SHP77 (cell line): ENCODE data around the gene CXCL17.
"Not testable (repeated sequence)": the region's sequence is repeated elsewhere in the genome, so short reads cannot be mapped to it uniquely, and the experiment has no call there.

Experiments used
- DNase-seq, 2 experiments: peaks; one replicate each; lab custom pipeline; 2025; lab: John Stamatoyannopoulos, UW

CXCL17 gene

GRCh38 chr19:42442833-42443232, at the start of gene CXCL17:
Gene CXCL17 (minus strand): TSS chr19:42442946. CDS start chr19:42442832, 114 bp downstream.
- no peak for DNase-seq

- DNase-seq, result no peak
Measured at GRCh38 chr19:42488783-42489521, 46.2 kb upstream of the CXCL17 start.

- DNase-seq, result no peak
Measured at GRCh38 chr19:42487798-42488178, 45.0 kb upstream of the CXCL17 start.

- no peak for DNase-seq
Measured at GRCh38 chr19:42487032-42487797, 44.5 kb upstream of the CXCL17 start.

DNA sequence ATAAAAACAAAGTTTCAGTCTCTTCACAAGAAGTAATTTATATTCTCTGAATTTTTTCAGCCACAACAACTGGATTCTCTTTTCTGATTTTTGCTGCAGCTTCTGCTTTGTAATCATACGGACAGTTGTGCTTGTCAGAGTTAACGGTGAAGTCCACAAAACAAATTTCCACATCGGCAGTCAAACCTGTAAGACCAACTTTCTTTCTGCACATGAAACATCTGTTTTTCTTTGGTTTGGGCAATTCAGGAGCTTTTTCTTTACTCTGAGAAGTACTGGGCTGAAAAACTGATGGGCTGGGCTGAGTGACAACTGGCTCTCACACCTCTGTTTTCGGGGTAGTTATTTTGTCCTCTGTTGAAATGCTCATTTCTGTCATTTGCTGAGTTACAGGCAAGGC, 42.3 kb upstream of the CXCL17 start:
- DNase-seq, result not testable (repeated sequence)

DNA sequence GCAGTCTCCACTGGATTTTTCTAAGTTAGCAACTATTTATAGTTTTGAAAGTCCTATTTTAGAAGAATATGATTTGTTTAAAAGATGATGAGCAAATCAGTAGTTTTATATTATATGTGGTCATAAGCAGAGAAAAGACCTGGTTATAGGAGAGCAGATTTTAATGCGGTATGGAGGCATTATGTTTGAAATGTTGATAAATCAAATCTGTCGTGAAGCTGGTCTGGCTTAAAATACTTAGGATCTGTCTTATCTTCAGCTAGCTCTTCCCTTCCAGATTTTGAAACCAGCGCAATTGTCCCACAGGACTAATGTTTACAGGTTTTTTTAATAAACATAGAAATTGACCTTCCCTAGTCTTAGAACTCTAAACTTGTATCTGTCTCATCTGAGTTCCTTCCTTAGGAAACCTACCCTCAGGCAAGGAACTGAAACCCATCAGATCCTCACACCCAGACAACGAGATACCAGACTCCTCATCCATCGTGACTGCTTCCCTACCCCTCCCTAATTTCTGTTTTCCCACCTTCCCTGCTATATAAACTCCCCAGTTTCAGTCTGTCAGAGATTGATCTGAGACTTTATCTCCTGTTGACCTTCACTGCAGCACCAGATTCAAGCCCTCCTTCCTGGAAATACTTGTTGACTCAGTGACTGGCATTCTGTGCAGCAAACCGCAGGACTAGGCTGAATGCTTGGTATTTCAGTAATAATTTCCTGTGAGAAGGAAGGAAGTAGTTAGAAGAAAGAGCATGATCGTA, 37.8 kb upstream of the CXCL17 start:
- DNase-seq, result peak; percentile 6 to 29

GRCh38 chr19:42479736-42480135, 37.0 kb upstream of the CXCL17 start:
- DNase-seq, result no peak

DNA sequence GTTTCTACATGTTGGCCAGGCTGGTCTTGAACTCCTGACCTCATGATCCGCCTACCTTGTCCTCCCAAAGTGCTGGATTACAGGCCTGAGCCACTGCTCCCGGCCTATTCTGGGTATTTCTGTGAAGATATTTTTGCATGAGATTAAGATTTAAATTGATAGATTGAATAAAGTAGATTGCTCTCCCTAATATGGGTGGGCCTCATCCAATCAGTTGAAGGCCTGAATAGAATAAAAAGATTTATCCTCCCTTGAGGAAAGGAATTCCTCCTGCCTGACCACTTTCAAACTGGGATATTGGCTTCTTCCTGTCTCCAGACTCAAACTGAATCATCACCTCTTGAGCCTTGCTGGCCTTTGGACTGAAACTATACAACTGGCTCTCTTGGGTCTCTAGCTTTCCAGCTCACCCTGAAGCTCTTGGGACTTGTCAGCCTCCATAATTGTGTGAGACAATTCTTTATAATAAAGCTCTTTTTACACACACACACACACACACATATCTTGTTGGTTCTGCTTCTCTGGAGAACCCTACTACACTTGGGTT, 36.1 kb upstream of the CXCL17 start:
- DNase-seq, result no peak

DNA sequence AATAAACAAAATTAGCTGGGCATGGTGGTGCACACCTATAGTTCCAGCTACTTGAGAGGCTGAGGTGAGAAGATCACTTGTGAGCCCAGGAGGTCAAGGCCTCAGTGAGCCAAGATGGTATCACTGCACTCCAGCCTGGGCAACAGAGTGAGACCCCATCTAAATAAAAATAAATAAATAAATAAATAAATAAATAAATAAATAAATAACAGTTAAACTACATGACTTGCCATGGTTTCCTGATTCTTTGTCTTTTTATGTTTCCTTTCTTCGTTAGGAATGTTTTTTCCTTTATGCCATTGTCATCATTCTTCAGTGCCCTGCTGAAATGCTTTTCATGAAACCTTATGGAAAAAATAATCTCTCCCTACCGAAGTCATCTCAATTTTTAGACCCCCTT, 35.2 kb upstream of the CXCL17 start:
- no peak for DNase-seq

DNA sequence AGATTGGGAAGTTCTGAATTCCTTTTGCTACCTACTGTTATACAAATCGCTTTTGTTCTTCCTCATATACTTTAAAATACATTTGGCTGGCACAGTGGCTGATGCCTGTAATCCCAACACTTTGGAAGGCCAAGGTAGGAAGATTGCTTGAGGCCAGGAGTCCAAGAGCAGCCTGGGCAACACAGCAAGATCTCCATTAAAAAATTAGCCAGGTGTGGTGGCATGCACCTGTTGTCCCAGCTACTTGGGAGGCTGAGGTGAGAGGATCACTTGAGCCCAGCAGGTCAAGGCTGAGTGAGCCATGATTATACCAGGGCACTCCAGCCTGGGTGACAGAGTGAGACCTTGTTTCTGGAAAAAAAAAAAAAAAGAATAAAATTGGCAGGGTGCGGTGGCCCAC, 34.4 kb upstream of the CXCL17 start:
- no peak for DNase-seq

GRCh38 chr19:42475366-42475765, 32.6 kb upstream of the CXCL17 start:
- DNase-seq, result no peak

GRCh38 chr19:42474743-42475142, 32.0 kb upstream of the CXCL17 start:
- DNase-seq, result no peak

GRCh38 chr19:42473686-42474085, 30.9 kb upstream of the CXCL17 start:
- no peak for DNase-seq

DNA sequence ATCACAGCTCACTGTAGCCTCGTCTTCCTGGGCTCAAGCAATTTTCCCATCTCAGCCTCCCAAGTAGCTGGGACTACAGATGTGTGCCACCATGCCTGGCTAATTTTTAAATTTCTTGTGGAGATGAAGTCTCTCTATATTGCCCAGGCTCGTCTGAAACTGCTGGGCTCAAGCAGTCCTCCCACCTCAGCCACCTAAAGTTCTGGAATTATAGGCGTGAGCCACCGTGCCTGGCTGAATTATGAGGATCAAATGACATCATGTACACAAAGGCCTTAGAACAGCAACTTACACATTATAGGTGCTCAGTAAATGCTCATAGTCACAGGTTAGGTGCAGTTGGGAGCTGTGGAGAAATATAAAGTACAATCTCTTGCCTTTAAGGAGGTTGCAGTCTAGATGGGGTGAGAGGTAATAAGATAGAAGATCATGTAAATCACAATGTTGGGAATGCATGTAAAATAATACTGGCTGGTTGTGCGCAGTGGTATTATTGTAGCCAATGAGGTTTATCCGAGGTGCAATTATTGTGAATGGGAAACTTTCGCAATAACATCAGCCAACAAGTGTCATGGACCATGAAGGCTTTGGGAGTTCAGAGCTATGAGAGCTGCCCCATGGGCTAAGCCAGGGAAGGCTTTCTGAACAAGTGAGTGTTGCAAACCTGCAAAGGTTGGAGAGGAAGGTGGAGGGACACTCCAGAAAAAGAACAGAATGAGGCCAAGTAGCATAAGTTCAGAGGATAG, 29.8 kb upstream of the CXCL17 start:
- no peak for DNase-seq

DNA sequence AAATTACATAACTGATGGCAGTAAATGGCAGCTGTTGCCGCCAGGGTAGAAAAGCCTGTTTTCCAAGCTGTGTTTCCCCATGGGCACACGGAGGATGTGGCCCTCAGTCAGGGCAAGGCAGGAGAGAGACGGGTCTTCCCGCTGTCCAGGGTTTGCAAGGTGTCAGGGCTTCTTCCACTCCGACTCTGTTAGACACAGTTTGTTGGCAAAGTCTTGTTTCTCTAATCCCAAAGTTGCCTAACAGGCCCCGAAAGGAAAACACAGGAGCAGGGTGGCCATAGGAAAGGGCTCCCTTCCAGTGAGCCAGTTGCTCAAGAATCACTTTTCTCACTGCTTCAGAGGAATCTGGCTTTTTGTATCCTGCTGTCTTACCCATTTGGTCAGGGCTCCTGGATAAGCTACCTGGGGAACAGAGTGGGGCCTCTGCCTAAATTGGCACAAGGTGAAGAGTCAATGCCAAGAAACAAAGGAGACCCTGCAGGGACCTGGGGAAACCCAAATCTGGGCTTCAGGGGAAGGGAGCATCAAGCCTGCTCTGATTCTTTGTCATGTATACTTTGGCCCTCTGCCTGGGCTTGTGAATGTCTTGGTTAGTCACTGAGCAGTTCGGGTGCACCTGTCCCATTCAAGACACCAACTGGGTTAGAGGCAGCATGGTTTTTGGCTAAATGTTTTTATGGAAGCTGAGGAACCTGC, 29.0 kb upstream of the CXCL17 start:
- DNase-seq, result no peak

- DNase-seq, result no peak
Measured at GRCh38 chr19:42469311-42470235, 26.8 kb upstream of the CXCL17 start.

DNA sequence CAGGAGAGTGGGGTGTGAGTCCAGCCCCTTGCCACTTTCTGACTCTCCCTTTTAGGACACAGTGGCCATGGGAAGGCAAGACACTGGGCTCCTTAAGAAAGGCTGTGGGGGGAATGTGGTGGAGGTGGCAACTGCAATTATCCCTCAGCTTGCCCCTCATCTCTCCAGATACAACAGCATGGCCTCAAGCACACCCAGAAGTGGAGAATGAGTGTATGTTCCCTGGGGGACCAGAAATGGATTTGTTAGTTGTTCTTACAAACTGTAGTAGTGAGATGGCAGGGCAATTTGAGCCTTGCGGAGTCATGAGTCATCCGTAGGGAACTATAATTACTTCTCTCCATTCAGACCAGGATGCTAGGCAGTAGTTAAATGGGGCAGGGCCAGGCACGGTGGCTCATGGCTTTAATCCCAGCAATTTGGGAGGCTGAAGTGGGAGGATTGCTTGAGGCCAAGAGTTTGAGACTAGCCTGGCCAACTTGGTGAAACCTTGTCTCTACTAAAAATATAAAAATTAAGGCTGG, 25.6 kb upstream of the CXCL17 start:
- no peak for DNase-seq

- no peak for DNase-seq
Measured at GRCh38 chr19:42467183-42467760, 24.5 kb upstream of the CXCL17 start.

DNA sequence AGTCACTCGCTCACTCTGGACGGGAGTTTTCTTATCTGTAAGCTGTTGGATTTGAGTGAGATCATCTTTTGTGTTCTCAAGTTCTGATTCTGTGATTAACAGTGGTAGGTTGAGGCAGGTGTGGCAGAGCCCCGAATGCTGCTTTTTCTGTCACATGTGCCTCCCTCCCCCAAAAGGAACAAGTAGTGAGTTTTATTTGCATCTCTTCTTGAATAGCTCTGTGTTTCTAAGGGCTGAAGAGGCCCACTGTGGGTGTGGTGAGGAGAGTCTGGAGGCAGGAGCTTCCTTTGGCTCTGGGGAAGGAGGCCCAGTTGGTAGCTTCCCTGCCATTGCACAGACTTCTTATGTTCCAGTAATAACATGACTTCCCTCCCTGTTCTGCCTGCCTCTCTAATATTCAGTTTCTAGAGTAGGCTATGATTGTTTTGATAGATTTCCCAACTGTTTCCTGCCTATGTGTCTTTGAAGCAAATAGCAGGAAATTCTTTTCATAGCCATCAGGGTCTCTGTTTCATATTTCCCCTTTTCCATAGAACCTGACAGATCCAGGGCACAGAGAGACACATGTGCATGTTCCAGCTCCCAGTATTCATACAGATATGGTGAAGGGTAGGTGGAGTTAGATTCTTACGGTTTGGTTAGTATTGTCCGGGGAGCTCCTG, 23.9 kb upstream of the CXCL17 start:
- DNase-seq, result no peak
